Ishikawa (cell line): ENCODE measurements around the gene ARHGEF19.

Source experiments
- CEBPB ChIP-seq: IDR thresholded peaks from 2 replicates; pipeline ENCODE4 v1.6.1; 2012
- EGR1 ChIP-seq: IDR thresholded peaks from 2 replicates; pipeline ENCODE4 v1.6.1; 2012
- NFIC ChIP-seq: IDR thresholded peaks from 2 replicates; pipeline ENCODE4 v1.6.1; 2012
- RAD21 ChIP-seq: IDR thresholded peaks from 2 replicates; pipeline ENCODE4 v1.6.1; 2012; ENCODE audit warnings: low read depth
- TEAD4 ChIP-seq: IDR thresholded peaks from 2 replicates; pipeline ENCODE4 v1.6.1; 2012

GRCh38 chr1:16254263-16254928, 41.9 kb upstream of the ARHGEF19 start:
- TF ChIP-seq NFIC (no peak), RAD21 (no peak), TEAD4 (no peak), CEBPB (no peak), EGR1 (no peak)
